Omental fat pad (tissue), 4 donors: ENCODE data around the gene CFAP46. TPM values are rescaled to one million over a fixed set of nuclear protein-coding genes. Genes with fewer than 3 reads are reported as not detected.

Source experiments
- ATAC-seq: fragments of 150-250 bp; one replicate; pipeline ENCODE4 v1.9.1; 2016; ENCODE audit warnings: mild to moderate bottlenecking, moderate library complexity; ENCODE audit not compliant: low FRiP score
- DNase-seq: peaks from one replicate; pipeline ENCODE4 v3.0.0-alpha.2; 2019; ENCODE audit warnings: low spot score
- CTCF ChIP-seq, 3 donors: fragments of 450-650 bp; IDR thresholded peaks; one replicate each; pipeline ENCODE4 v1.5.1; 2016 to 2017; ENCODE audit warnings: antibody characterized with exemption in 3 of 3, mild to moderate bottlenecking in 3 of 3, moderate library complexity in 2 of 3
- total RNA-seq, 4 donors: library from RNA; depleted of rRNA; stranded (reverse); fragments of >200 nt; gene quantifications; one replicate each; pipeline ENCODE4 v1.1.0, GENCODE V29; 2016

CFAP46 gene
- total RNA-seq, 4 donors from 2014 or later = 0.24 to 0.37 TPM; not detected in 2

- DNase-seq = no peak
- TF ChIP-seq CTCF (IDR thresholded peaks at IDR 0.05) = no peak
- no peak for ATAC-seq
Observed at GRCh38 chr10:132947843-132948242, 5.5 kb upstream of the CFAP46 start.

GRCh38 chr10:132946806-132947546, 4.6 kb upstream of the CFAP46 start:
- ATAC-seq = no peak
- no peak for DNase-seq

DNA sequence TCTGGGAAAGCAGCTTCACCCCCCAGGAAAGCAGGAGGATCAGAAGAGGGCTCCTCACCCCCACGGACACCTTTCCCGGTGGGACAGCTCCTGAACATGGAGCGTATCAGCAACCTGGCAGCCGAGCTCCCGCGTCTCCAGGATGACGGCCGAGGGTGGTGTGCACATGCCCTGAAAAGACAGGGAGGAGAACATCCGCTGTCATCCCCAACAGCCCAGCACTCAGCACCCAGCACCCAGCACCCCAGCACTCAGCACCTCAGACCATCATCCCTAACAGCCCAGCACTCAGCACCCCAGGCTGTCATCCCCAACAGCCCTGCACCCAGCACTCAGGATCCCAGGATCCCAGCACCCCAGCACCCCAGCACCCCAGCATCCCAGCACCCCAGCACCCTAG, 3.9 kb upstream of the CFAP46 start:
- no peak for ATAC-seq

More at GRCh38 chr10:132946806-132947546, 4.6 kb upstream of the CFAP46 start:
- TF ChIP-seq CTCF (IDR thresholded peaks at IDR 0.05) = no peak

DNA sequence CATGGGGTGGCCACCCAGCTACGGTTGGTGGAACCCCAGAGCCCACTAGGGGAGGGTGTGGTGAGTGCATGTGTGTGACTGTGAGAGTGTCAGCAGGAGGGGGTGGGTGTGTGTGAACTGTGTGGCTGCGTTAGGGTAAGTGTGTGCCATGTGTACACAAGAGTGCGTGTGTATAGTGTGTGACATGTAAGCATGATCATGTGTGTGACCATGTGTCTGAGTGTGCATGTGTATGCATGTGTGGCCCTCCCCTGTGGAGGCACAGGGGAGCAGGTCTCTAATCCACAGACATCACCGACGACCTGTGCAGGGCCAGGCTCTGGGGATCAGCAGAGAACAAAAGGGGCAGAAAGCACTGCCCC, 3.5 kb upstream of the CFAP46 start:
- no peak for DNase-seq

More for the DNA sequence above, 3.9 kb upstream of the CFAP46 start:
- no peak for DNase-seq
- no peak for TF ChIP-seq CTCF (IDR thresholded peaks at IDR 0.05)

GRCh38 chr10:132945125-132945893, 2.9 kb upstream of the CFAP46 start:
- ATAC-seq = no peak

More for the DNA sequence above, 3.5 kb upstream of the CFAP46 start:
- no peak for ATAC-seq
- TF ChIP-seq CTCF (IDR thresholded peaks at IDR 0.05) = no peak

DNA sequence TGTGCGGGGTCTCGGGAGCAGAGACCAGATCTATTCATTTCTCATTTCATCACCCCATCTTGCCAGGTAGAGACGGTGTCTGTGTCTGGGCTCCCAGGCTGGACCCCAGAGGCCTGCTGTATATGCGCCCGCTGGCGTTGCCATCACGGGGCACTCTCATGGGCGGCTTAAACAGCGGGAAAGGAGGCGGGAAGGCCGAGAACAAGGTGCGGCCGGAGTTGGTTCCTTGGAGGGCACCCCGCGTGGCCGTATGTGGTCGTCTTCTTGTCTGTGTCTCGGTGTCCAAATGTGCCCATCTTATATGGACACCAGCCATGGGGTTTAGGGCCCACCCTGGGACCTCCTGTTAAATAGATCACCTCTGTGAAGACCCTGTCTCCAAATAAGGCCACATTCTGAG, 2.1 kb upstream of the CFAP46 start:
- DNase-seq (no peak), ATAC-seq (no peak)
- no peak for TF ChIP-seq CTCF (IDR thresholded peaks at IDR 0.05)

More at GRCh38 chr10:132945125-132945893, 2.9 kb upstream of the CFAP46 start:
- TF ChIP-seq CTCF (IDR thresholded peaks at IDR 0.05) = no peak
- no peak for DNase-seq
